GM13977 (cell line): ENCODE results near the gene CHMP5.

Source experiments
- DNase-seq: peaks from one replicate; pipeline ENCODE4 v3.0.0; 2012; ENCODE audit warnings: low spot score
- in situ Hi-C: fragments of 300-500 bp; cut with MboI; formaldehyde crosslinking; loops from one replicate; pipeline ENCODE4 v1.12.0; 2022; ENCODE audit warnings: low sequenced_read_pairs, low pct_unique_long_range_greater_than_20kb, mixed read lengths, inconsistent platforms; ENCODE audit not compliant: unreplicated experiment
- TF ChIP-seq, protein P1 (sequence below): IDR thresholded peaks from 2 replicates; pipeline ENCODE4 v1.5.1; 2012; ENCODE audit warnings: mild to moderate bottlenecking, control low read depth; ENCODE audit not compliant: insufficient read depth; ENCODE audit errors: extremely low read depth, missing control alignments

The CHMP5 gene

DNA sequence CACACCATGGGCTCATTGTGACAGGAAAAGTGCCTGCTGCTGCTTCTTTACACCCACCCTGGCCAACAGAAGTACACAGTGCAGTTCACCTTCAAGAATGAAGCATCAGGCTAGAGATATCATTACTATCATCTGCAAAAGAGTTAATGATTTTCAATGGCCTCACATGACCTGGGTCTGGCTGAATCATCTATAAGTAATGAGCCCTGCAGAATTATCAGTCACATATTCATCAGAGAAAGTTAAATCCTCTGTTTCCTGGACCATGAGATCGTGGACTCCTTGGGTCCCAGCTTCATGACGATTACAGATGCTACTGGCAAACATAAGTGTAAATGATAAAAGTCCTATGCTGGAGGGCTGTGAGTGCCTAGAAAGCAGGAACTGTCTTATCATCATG, 8.6 kb upstream of the CHMP5 start:
- no peak for DNase-seq
- TF ChIP-seq, protein P1, sequence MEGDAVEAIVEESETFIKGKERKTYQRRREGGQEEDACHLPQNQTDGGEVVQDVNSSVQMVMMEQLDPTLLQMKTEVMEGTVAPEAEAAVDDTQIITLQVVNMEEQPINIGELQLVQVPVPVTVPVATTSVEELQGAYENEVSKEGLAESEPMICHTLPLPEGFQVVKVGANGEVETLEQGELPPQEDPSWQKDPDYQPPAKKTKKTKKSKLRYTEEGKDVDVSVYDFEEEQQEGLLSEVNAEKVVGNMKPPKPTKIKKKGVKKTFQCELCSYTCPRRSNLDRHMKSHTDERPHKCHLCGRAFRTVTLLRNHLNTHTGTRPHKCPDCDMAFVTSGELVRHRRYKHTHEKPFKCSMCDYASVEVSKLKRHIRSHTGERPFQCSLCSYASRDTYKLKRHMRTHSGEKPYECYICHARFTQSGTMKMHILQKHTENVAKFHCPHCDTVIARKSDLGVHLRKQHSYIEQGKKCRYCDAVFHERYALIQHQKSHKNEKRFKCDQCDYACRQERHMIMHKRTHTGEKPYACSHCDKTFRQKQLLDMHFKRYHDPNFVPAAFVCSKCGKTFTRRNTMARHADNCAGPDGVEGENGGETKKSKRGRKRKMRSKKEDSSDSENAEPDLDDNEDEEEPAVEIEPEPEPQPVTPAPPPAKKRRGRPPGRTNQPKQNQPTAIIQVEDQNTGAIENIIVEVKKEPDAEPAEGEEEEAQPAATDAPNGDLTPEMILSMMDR: no peak
- in situ Hi-C loops: no loop called here

DNA sequence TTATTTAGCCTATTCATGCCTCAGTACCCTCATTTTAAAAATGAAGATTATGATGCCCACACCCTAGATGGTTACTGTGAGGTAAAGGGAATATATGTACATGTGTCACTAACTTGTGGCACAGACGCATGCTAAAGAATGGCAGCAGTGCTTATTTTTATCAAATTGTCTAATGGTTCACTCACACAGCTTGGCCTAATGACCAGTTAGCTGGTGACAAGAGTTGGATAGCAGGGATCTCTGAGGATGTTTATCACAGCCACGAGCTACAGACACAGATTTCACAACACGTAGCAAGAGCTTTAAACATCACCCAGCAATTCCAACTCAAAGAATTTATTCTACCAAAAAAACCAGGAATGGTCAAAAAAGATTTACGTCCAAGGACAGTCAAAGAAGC, 7.6 kb upstream of the CHMP5 start:
- in situ Hi-C loops: no loop called here
- TF ChIP-seq, protein P1: no peak
- no peak for DNase-seq

DNA sequence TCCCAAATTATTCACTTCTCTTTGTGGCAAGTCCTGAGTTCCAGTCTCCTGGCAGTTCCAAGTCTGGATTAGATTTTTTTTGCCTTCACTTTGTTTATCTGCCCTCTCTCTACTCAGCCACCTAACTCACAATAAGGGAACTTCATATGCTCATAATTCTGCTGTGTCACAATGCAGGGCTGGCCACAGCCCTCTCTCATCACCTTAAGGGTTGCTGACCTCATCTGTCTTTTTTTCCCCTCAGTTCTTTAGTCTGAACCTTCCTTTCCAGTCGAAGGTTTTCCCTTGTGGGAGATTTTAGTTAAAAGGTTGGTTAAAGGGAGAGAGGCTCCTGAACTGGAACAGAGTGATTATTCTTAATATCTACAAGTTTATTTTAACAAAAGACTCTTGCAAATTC, 4.5 kb upstream of the CHMP5 start:
- no peak for DNase-seq
- in situ Hi-C loops: no loop called here
- TF ChIP-seq, protein P1: no peak

DNA sequence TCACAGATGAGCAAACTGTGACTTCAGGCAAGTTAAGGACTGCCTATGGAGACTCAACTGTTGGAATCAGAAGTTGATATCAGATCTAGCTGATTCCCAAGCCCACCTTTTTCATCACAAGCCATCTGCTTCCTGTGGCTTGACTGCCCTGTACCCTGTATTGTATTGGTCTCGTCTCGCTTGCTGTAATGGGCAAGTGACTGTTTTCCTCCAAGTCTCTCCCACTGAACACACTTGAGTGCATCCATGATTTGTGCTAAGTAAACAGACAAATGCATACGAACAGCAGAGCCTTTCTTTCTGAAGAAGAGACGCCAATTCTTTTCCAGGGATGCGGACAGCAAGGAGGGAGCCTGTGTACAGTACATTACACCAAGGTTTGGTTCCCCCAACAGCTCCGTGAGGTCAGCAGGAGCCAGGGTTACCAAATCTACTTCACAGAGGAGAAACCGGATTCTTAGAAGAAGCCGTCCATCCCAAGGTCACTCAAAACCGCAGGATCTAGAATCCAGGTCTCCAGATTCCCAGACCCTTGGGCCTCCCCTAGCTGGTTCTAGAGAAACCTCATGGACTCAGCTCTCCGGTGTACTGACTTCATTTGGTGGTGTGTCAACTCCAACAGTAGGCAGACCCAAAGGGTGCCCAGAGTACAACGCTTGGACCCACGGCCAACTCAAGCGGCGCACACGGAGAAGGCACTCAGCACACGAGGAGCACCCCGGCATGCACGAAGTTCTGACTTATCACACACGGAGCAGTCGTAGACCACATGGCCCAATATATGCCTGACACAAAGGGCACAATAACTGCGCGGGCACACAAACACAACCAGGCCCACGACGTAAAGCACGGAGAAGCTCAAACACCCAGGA, 1.5 kb upstream of the CHMP5 start:
- peak; percentile 35 for DNase-seq
- in situ Hi-C loops: no loop called here
- TF ChIP-seq, protein P1: no peak

DNA sequence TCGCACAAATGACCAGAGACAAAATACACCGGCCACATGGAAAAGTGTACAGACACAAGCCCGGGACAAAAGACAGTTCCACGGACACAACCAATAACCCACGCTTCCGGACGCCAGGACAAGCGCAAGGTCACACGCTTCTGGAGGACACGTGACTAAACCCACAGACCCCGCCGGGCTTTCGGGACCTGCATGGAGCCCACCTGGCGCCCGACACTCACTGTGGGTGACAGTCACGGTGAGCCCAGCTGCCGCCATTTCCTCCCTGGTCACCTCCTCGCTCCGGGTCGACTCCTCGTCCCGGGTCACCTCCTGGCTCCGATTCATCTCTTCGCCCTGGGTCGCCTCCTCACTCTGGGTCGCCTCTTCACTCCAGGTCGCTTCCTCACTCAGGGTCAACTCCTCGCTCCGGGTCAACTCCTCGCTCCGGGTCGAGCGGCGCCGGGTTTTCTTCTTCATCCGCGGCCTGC, 811 bp upstream of the CHMP5 start:
- in situ Hi-C loops: no loop called here
- peak; percentile 54 for DNase-seq
- TF ChIP-seq, protein P1: no peak

DNA sequence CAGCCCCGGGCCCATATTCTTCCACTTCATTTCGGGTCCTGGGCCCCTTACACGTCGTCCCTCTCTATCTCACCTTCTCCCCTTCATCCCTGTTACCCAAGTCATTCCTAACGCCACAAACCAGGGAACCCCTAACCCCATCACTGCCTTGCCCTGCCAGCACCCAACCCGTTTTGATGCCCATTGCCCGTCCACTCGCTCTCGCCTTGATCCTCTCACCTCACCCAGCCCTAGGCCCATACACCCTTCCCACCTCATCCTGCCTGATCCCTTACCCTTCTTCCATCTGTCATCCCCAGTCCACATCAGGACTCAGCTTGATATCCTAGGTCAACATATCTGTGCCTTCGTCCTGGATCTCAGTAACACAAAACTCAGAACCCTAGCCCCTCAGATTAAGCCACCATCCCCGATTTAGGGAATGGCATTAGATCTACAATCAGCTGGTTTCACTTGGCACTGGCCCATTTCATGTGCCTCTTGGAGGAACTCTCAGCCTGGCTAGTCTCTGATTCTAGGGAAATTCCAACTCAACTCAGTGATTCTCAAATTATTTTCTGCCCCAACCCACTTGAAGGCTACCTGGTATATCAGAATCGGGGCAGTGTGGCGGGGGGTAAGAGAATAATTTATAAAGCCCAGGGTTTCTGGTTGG, 489 bp downstream of the CHMP5 start:
- in situ Hi-C loops: no loop called here

More for the DNA sequence above, 489 bp downstream of the CHMP5 start:
- DNase-seq: no peak
- TF ChIP-seq, protein P1: no peak
